ENCODE results near the gene ROBO1. TPM values are rescaled to one million over a fixed set of nuclear protein-coding genes. Genes with fewer than 3 reads are reported as not detected.

ROBO1 gene
- total and polyA plus RNA-seq, 4 donors, result 1.0 to 30.3 (median 3.9) TPM

- TF ChIP-seq ATF3 (IDR thresholded peaks at IDR 0.05) (no peak), REST (IDR thresholded peaks at IDR 0.05) (no peak), RXRA (IDR thresholded peaks at IDR 0.05) (no peak), RAD21 (IDR thresholded peaks at IDR 0.05) (no peak), NR2F2 (IDR thresholded peaks at IDR 0.05) (no peak), HNF4G (IDR thresholded peaks at IDR 0.05) (no peak), ZBTB33 (IDR thresholded peaks at IDR 0.05) (no peak), MAX (IDR thresholded peaks at IDR 0.05) (no peak), FOXA1 (IDR thresholded peaks at IDR 0.05) (no peak), TAF1 (conservative IDR thresholded peaks at IDR 0.05) (no peak), JUND (IDR thresholded peaks at IDR 0.05) (no peak), YY1 (IDR thresholded peaks at IDR 0.05) (no peak), GABPA (IDR thresholded peaks at IDR 0.05 in 1 of 2, conservative IDR thresholded peaks at IDR 0.05 in 1 of 2) (no peak), EGR1 (IDR thresholded peaks at IDR 0.05; ENCODE audit: low read depth in 2 of 2) (no peak), SP1 (IDR thresholded peaks at IDR 0.05) (no peak), FOXA2 (IDR thresholded peaks at IDR 0.05) (no peak), CTCF (IDR thresholded peaks at IDR 0.05; ENCODE audit: low read depth, low read length, missing input control) (no peak), HNF4A (conservative IDR thresholded peaks at IDR 0.05) (no peak)
- whole genome bisulfite sequencing, result 89% methylated on average over 2 of the region's 2 CpGs
- Histone ChIP-seq H3K4me1 (ENCODE audit: control insufficient read depth in 4 of 4, insufficient read depth in 4 of 4, low read length in 3 of 4) (no peaks in the 10 kb centered on the region), H3K9ac (ENCODE audit: low read depth in 1 of 2, low read length in 2 of 2) (no peak overlapping the region), H3K27me3 (ENCODE audit: control insufficient read depth in 4 of 4, insufficient read depth in 4 of 4, low read length in 3 of 4) (no peaks in the 10 kb centered on the region), H3K4me3 (ENCODE audit: low read depth in 1 of 3, low read length in 3 of 3) (no peak overlapping the region), H3K36me3 (ENCODE audit: control insufficient read depth in 4 of 4, insufficient read depth in 3 of 4, low read depth in 1 of 4, low read length in 3 of 4) (no peaks in the 10 kb centered on the region), H3K27ac (ENCODE audit: low read depth in 1 of 2, low read length in 2 of 2) (no peak overlapping the region), H3K9me3 (ENCODE audit: control insufficient read depth in 4 of 4, low read length in 3 of 4) (no peaks in the 10 kb centered on the region)
- DNase-seq (ENCODE audit: low spot score), result no peak
Measured at GRCh38 chr3:78856164-78856563, 911.6 kb downstream of the ROBO1 start.
